ENCODE data around the gene NTN3.
A peak's percentile ranks its signal among the peaks of the same experiment; 100 is the strongest.

NTN3 gene

GRCh38 chr16:2517954-2518605, 47.0 kb downstream of the NTN3 start:
- Mint-ChIP-seq H3K36me3 (ENCODE audit: low read depth) (peaks cover 11% of the 10 kb centered on the region), H3K4me3 (no peak overlapping the region), H3K9me3 (no peaks in the 10 kb centered on the region), H3K27ac (no peak overlapping the region), H3K27me3 (ENCODE audit: low read depth, poor library complexity) (peaks cover 3% of the 10 kb centered on the region), H3K4me1 (peaks cover 50% of the 10 kb centered on the region)
- TF ChIP-seq, protein P1, sequence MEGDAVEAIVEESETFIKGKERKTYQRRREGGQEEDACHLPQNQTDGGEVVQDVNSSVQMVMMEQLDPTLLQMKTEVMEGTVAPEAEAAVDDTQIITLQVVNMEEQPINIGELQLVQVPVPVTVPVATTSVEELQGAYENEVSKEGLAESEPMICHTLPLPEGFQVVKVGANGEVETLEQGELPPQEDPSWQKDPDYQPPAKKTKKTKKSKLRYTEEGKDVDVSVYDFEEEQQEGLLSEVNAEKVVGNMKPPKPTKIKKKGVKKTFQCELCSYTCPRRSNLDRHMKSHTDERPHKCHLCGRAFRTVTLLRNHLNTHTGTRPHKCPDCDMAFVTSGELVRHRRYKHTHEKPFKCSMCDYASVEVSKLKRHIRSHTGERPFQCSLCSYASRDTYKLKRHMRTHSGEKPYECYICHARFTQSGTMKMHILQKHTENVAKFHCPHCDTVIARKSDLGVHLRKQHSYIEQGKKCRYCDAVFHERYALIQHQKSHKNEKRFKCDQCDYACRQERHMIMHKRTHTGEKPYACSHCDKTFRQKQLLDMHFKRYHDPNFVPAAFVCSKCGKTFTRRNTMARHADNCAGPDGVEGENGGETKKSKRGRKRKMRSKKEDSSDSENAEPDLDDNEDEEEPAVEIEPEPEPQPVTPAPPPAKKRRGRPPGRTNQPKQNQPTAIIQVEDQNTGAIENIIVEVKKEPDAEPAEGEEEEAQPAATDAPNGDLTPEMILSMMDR (IDR thresholded peaks at IDR 0.05): no peak
- DNase-seq: no peak

DNA sequence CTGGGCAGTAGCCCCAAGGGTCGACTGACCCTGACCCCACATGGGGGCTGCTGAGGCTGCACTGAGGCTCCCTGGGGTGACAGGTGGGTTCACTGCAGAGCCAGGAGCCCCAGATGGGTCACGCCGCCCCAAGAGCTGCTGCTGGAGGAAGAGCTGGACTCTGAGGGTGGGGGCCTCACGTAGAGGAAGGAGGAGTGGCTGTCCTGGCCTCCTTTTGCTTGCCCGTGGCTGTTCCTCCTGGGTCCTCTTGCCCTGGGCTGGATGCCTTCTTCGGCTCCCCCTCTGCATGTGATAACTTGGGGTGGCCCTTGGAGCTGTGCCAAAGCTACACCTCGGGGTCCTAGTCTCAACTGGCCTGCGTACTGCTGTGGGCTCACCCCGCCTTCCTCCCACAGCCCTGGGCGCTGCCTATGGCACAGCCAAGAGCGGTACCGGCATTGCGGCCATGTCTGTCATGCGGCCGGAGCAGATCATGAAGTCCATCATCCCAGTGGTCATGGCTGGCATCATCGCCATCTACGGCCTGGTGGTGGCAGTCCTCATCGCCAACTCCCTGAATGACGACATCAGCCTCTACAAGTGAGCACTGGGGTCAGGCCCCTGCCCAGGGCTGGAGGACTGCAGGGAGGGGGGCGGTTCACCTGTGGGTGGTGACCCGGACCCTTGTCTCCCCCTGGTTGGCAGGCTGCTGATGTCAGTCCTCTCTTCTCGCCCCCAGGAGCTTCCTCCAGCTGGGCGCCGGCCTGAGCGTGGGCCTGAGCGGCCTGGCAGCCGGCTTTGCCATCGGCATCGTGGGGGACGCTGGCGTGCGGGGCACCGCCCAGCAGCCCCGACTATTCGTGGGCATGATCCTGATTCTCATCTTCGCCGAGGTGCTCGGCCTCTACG, 48.0 kb downstream of the NTN3 start:
- H3K27me3 Mint-ChIP-seq (ENCODE audit: low read depth, poor library complexity): peaks cover 3% of the 10 kb centered on the region
- no peak for DNase-seq
- peak overlapping the region; percentile 85 for H3K4me3 Mint-ChIP-seq
- TF ChIP-seq, protein P1 (IDR thresholded peaks at IDR 0.05): no peak
- peak overlapping the region; percentile 99 for H3K27ac Mint-ChIP-seq
- peaks cover 48% of the 10 kb centered on the region for H3K4me1 Mint-ChIP-seq
- H3K36me3 Mint-ChIP-seq (ENCODE audit: low read depth): peaks cover 16% of the 10 kb centered on the region
- no peaks in the 10 kb centered on the region for H3K9me3 Mint-ChIP-seq

DNA sequence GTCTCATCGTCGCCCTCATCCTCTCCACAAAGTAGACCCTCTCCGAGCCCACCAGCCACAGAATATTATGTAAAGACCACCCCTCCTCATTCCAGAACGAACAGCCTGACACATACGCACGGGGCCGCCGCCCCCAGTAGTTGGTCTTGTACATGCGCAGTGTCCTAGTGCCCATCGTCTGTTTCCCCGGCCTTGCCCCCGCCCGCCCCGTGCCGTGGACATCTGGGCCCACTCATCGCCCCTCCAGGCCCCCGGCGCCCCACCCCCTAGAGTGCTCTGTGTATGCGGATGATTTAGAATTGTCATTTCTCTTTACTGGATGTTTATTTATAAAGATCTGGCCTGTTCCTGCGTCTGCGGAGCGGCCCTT, 48.6 kb downstream of the NTN3 start:
- H3K36me3 Mint-ChIP-seq (ENCODE audit: low read depth): peaks cover 22% of the 10 kb centered on the region
- no peaks in the 10 kb centered on the region for H3K9me3 Mint-ChIP-seq
- TF ChIP-seq, protein P1 (IDR thresholded peaks at IDR 0.05): no peak
- peak overlapping the region; percentile 85 for H3K4me3 Mint-ChIP-seq
- peaks cover 6% of the 10 kb centered on the region for H3K27me3 Mint-ChIP-seq (ENCODE audit: low read depth, poor library complexity)
- peak overlapping the region; percentile 99 for H3K27ac Mint-ChIP-seq
- H3K4me1 Mint-ChIP-seq: peaks cover 45% of the 10 kb centered on the region
- DNase-seq: no peak

DNA sequence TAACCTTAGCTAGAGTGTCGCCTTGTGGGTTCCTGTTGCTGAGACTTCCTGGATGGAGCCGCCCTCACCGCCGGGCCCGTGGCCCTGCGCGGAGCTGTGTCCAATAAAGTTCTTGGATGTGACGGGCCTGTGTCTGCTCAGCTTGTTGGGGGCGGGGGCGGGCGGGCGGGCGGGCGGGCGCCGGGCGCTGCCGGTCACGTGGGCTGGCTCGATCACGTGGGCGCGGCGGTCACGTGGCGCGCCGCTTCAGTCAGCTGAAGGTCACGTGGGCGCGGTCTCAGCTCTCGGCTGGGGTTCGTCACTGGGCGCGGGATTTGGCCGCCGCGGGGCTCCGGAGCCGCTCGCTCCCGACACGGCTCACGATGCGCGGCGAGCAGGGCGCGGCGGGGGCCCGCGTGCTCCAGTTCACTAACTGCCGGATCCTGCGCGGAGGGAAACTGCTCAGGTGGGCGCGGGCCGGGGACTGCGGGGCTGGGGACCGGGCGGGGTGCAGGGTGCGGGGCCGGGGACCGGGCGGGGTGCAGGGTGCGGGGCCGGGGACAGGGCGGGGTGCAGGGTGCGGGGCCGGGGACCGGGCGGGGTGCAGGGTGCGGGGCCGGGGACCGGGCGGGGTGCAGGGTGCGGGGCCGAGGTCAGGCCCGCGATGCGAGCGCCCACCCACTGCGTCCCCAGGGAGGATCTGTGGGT, 49.1 kb downstream of the NTN3 start, which contains the start of gene AMDHD2:
Gene AMDHD2 (plus strand): TSS at position 275 of the 687 bp plus-strand sequence. CDS start 88 bp downstream, at position 363.
- Mint-ChIP-seq H3K4me3 (peak within 1 kb of the TSS; percentile 85), H3K27me3 (ENCODE audit: low read depth, poor library complexity) (peaks cover 6% of the 10 kb centered on the region), H3K9me3 (no peaks in the 10 kb centered on the region), H3K4me1 (peaks cover 40% of the 10 kb centered on the region), H3K27ac (peak within 1 kb of the TSS; percentile 99), H3K36me3 (ENCODE audit: low read depth) (peaks cover 25% of the 10 kb centered on the region)
- TF ChIP-seq, protein P1 (IDR thresholded peaks at IDR 0.05): no peak
- peak; percentile 93 for DNase-seq

- Mint-ChIP-seq H3K4me1 (peaks cover 33% of the 10 kb centered on the region), H3K36me3 (ENCODE audit: low read depth) (peaks cover 25% of the 10 kb centered on the region), H3K27me3 (ENCODE audit: low read depth, poor library complexity) (peaks cover 7% of the 10 kb centered on the region), H3K4me3 (peak overlapping the region; percentile 83), H3K9me3 (no peaks in the 10 kb centered on the region), H3K27ac (no peak overlapping the region)
- DNase-seq: peak; percentile 42
- TF ChIP-seq, protein P1 (IDR thresholded peaks at IDR 0.05): no peak
These were observed 49.9 kb downstream of the NTN3 start for GRCh38 chr16:2520784-2521531.

Data from nephron progenitor cell (in vitro differentiated cells).